Aorta (tissue), 5 donors: ENCODE results near the gene METRN. TPM values are rescaled to one million over a fixed set of nuclear protein-coding genes. Genes with fewer than 3 reads are reported as not detected.

Experiments used
- ATAC-seq: fragments of 200-7000 bp; cut with Tn5 transposase; one replicate; pipeline ENCODE4 v1.9.1; 2022; ENCODE audit warnings: moderate library complexity; ENCODE audit not compliant: low FRiP score
- DNase-seq, 2 donors: peaks; one replicate each; pipeline ENCODE4 v3.0.0-alpha.2; 2020
- H3K27ac ChIP-seq, 2 donors: one replicate each; pipeline ENCODE4 v1.5.1; 2013; ENCODE audit warnings: low read length in 2 of 2, mild to moderate bottlenecking in 2 of 2, moderate library complexity in 2 of 2, control low read depth in 1 of 2, inconsistent platforms in 1 of 2, low read depth in 1 of 2
- H3K27me3 ChIP-seq, 2 donors: one replicate each; pipeline ENCODE4 v1.6.1; 2013; ENCODE audit warnings: control low read depth in 1 of 2, low read length in 1 of 2, mild to moderate bottlenecking in 1 of 2, moderate library complexity in 1 of 2; ENCODE audit not compliant: insufficient read depth in 2 of 2, control insufficient read depth in 1 of 2
- H3K36me3 ChIP-seq, 2 donors: one replicate each; pipeline ENCODE4 v1.6.1; 2013; ENCODE audit warnings: control low read depth in 1 of 2, low read length in 1 of 2, mild to moderate bottlenecking in 1 of 2; ENCODE audit not compliant: insufficient read depth in 2 of 2, control insufficient read depth in 1 of 2
- H3K4me1 ChIP-seq, 2 donors: one replicate each; pipeline ENCODE4 v1.6.1; 2013; ENCODE audit warnings: low read length in 2 of 2, control low read depth in 1 of 2, mild to moderate bottlenecking in 1 of 2, moderate library complexity in 1 of 2; ENCODE audit not compliant: insufficient read depth in 2 of 2, control insufficient read depth in 1 of 2
- H3K4me3 ChIP-seq, 2 donors: one replicate each; pipeline ENCODE4 v1.5.1; 2013; ENCODE audit warnings: low read length in 2 of 2, control low read depth in 1 of 2, mild to moderate bottlenecking in 1 of 2
- H3K9me3 ChIP-seq: one replicate; pipeline ENCODE4 v1.6.1; 2013; ENCODE audit warnings: mild to moderate bottlenecking, low read length; ENCODE audit not compliant: control insufficient read depth
- WGBS, 2 donors: extraction: QIAGEN DNeasy Blood & Tissue Kit; methylation state at CpG; one replicate each; pipeline ENCODE4 v1.1.7; 2013; 5-methylcytosine and 5-hydroxymethylcytosine counted together
- intact Hi-C, 2 donors: fragments of 100-400 bp; cut with DNase I; formaldehyde crosslinking; loops; one replicate each; pipeline versions ENCODE4 v1.14.2 to v1.15.0; 2022
- polyA plus RNA-seq, 2 donors: library from polyadenylated mRNA; stranded (reverse); fragments of 200-250 nt; gene quantifications; one replicate each; pipeline ENCODE4 v1.2.3, GENCODE V29; 2013
- total RNA-seq, 2 donors: library from RNA; stranded (reverse); fragmentation: NEBNext Ultra II Directional; extraction: Animal tissue kit (Norgen Biotek cat#: 25700); gene quantifications; one replicate each; pipeline ENCODE4 v1.2.1, GENCODE V29; 2021
- donor health status: healthy with polysubstance abuse.
- donor health status: Bipolar disorder and iron deficiency.
- donor health status: DM: no; HTN: no; CAD: no.
- donor health status: DM: no; HTN: no; CAD: no.
- donor health status: DM: yes; HTN: yes; CAD: no.

The METRN gene
- total and polyA plus RNA-seq, 4 donors: 22.7 to 61.3 (median 26.7) TPM

DNA sequence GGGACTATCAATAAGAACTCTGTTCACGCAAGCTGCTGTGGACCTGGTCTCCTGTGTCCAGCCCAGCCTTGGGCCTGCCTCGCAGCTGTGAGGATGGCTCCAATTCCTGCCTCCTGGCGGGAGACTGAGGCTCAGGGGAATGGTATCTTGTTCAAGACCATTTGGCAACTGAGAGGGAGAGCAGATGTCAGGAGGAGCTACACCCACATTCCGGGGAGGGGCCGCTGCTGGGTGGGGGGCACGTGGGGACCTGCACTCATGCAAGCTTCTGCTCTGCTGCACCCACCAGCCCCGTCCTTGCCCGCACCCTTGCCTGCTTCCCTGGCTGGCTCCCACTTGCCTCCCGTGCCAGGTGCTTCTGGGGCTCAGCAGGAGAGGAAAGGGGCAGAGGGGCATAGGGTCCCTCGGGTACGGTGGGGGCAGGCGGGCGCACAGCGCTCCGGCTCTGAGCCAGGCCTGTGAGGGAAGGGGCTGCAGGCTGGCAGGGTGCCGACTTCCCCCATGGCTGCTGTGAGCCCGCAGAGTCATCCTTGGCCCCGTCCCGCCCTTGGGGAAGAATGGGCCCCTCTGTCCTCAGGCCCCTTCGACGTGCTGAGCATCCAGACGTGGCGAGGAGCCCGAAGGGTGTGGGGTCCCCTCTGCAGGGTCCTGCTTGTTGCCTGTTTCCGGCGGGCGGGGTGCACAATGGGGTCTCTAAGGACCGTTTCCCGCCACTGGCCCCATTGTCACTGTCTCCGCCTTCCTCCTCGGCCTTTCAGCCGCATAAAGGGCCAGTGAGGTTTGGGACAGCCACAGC is 2.7 kb downstream of the METRN start:
- Histone ChIP-seq H3K27me3 (no peaks in the 10 kb centered on the region), H3K4me3 (no peak overlapping the region), H3K4me1 (no peaks in the 10 kb centered on the region), H3K9me3 (no peaks in the 10 kb centered on the region), H3K36me3 (no peaks in the 10 kb centered on the region), H3K27ac (no peak overlapping the region)
- DNase-seq: no peak
- intact Hi-C loops: loop anchor here in 1 of 2 donors (10.0 kb wide), 1 partner anchor 257 kb away; the partner anchor contains the start of gene LMF1
- WGBS, 2 donors: 87% methylated on average over 27 to 32 of the region's 32 CpGs
- ATAC-seq: no peak

DNA sequence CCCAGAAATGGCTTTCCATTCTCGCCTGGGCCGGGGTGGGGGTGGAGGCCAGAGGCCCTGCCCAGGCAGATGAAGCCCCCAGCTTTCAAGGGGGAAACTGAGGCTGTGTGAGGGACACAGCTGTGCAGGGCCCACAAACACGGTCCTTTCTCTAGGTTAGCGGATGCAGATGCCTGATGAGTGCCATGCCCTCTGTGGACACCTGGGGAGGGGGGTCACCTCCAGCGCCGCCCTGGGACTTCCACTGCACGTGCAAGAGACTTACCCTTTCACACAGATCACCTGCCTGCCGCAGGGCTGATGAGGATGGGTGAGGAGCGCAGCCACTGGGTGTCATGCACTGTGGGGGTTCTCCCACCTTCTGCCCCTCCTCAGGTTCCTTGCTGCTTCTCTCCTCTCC is 3.5 kb downstream of the METRN start:
- H3K4me3 ChIP-seq: no peak overlapping the region
- no peaks in the 10 kb centered on the region for H3K27me3 ChIP-seq
- H3K27ac ChIP-seq: no peak overlapping the region
- H3K4me1 ChIP-seq: no peaks in the 10 kb centered on the region
- intact Hi-C loops: loop anchor here in 1 of 2 donors (10.0 kb wide), 1 partner anchor 256 kb away; the partner anchor contains the start of gene LMF1
- DNase-seq: no peak
- no peaks in the 10 kb centered on the region for H3K9me3 ChIP-seq
- no peak for ATAC-seq
- H3K36me3 ChIP-seq: no peaks in the 10 kb centered on the region
- 94 to 97% methylated on average over 9 of the region's 9 CpGs for WGBS, 2 donors

DNA sequence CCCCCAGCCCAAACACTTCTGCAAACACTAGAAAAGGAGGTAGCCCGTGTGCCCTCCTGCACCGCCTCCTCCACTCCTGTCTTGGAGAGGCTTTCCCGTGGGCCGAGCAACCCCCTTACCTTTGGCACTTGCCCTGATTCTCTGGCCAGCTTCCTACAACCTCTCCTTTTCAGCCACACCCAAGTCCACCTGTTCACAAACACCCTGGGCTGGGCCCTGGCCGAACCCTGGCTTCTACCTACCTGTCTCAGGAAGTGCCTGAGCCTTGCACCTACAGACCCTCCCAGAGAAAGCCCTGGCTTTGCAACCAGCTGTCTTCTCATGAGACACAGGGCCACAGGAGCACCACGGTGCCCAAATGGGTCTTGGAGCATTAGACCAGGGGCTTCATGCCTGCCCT is 4.0 kb downstream of the METRN start:
- no peaks in the 10 kb centered on the region for H3K27me3 ChIP-seq
- H3K36me3 ChIP-seq: no peaks in the 10 kb centered on the region
- H3K4me1 ChIP-seq: no peaks in the 10 kb centered on the region
- intact Hi-C loops: loop anchor here in 1 of 2 donors (10.0 kb wide), 1 partner anchor 256 kb away; the partner anchor contains the start of gene LMF1
- no peaks in the 10 kb centered on the region for H3K9me3 ChIP-seq
- WGBS, 2 donors: 84 to 95% methylated on average over 6 of the region's 6 CpGs
- DNase-seq (no peak), ATAC-seq (no peak)
- no peak overlapping the region for H3K4me3 ChIP-seq
- H3K27ac ChIP-seq: no peak overlapping the region

DNA sequence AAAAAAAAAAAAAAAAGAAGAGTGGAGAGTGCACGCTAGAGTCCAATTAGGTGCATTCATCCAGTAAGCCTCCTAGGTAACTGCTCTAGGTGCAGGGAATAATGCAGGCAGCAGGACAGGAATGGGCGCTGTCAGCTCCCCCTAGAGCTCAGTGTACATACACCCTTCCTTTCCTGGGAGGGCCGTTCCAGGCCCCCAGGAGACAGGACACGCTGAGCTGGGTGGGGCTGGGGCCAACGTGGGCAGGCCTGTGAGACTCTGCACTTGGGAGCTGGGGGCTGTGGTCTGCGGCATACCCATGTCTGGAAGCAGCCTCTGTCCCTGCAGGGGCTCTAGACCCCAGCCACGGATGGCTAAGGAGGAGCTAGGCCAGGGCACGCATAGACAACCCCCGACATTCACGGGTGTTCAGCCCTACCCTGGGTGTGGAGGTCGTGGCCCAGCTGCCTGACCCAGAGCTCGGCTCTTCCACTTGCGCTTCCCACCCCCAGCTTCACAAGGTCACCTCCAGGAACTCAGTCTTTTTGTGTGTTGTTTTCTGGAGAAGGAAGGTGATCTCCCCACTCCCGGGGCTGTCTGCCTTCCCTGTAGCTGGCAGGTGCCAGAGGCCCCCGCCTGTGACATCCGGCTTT is 5.0 kb downstream of the METRN start:
- H3K27me3 ChIP-seq: no peaks in the 10 kb centered on the region
- H3K27ac ChIP-seq: no peak overlapping the region
- H3K9me3 ChIP-seq: no peaks in the 10 kb centered on the region
- no peak overlapping the region for H3K4me3 ChIP-seq
- WGBS, 2 donors: 16 to 21% methylated on average over 16 of the region's 16 CpGs
- intact Hi-C loops: loop anchor here in 1 of 2 donors (2.0 to 10.0 kb wide), 2 partner anchors 21 to 255 kb away; partner anchors contain the start of genes CIAO3 and LMF1
- no peaks in the 10 kb centered on the region for H3K36me3 ChIP-seq
- no peak for ATAC-seq
- no peaks in the 10 kb centered on the region for H3K4me1 ChIP-seq
- DNase-seq: no peak

- ATAC-seq: peak; percentile 2
- DNase-seq: no peak
- Histone ChIP-seq H3K4me3 (peak overlapping the region; percentile 60 to 68), H3K27ac (peak overlapping the region in 1 of 2 donors; percentile 48), H3K36me3 (no peaks in the 10 kb centered on the region), H3K4me1 (no peaks in the 10 kb centered on the region), H3K9me3 (no peaks in the 10 kb centered on the region), H3K27me3 (no peaks in the 10 kb centered on the region)
- intact Hi-C loops: loop anchor here in 1 of 2 donors (2.0 kb wide), 1 partner anchor 20 kb away; the partner anchor contains the start of gene CIAO3
- WGBS, 2 donors: 0% methylated on average over 38 of the region's 38 CpGs
Measured at GRCh38 chr16:720447-720989, 5.6 kb downstream of the METRN start.

GRCh38 chr16:720990-721764 is 6.3 kb downstream of the METRN start, which contains the start of gene ANTKMT:
Gene ANTKMT (plus strand): TSS chr16:721146. CDS start chr16:721275, 129 bp downstream.
- H3K27ac ChIP-seq: peak within 1 kb of the TSS in 1 of 2 donors; percentile 48
- H3K27me3 ChIP-seq: no peaks in the 10 kb centered on the region
- DNase-seq: peak; percentile 80 to 92
- H3K9me3 ChIP-seq: no peaks in the 10 kb centered on the region
- H3K36me3 ChIP-seq: no peaks in the 10 kb centered on the region
- peak; percentile 80 for ATAC-seq
- no peaks in the 10 kb centered on the region for H3K4me1 ChIP-seq
- peak within 1 kb of the TSS; percentile 60 to 68 for H3K4me3 ChIP-seq
- 7% methylated on average over 80 to 106 of the region's 106 CpGs for WGBS, 2 donors
- intact Hi-C loops: loop anchor here in 1 of 2 donors (2.0 kb wide), 1 partner anchor 20 kb away; the partner anchor contains the start of gene CIAO3

DNA sequence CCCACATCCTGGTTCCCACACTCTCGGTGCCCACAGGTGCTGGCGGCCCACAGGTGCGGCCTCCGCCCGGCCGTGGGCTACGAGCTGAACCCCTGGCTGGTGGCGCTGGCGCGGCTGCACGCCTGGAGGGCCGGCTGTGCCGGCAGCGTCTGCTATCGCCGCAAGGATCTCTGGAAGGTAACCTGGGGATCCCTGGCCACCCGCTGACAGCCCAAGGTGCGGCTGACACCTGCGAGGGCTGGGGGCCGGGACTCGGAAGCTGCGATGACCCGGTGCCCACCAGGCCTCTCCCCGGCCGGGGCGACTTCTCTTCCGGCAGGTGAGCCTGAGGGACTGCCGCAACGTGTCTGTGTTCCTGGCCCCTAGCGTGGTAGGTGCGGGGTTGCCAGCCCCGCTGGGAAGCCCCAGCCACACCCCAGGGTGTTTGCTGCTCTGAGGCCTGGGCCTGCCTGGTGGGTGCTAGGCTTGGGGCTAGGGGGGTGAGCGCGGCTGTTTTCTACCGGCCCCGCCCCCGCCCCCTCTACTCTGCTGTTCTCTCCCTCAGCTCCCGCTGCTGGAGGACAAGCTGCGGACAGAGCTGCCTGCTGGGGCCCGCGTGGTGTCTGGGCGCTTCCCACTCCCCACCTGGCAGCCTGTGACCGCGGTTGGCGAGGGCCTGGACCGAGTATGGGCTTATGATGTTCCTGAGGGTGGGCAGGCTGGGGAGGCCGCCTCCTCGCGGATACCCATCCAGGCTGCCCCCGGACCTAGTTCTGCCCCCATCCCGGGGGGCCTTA is 7.0 kb downstream of the METRN start:
- ATAC-seq (no peak), DNase-seq (no peak)
- Histone ChIP-seq H3K27ac (no peak overlapping the region), H3K4me1 (no peaks in the 10 kb centered on the region), H3K36me3 (no peaks in the 10 kb centered on the region), H3K27me3 (no peaks in the 10 kb centered on the region), H3K9me3 (no peaks in the 10 kb centered on the region), H3K4me3 (no peak overlapping the region)
- intact Hi-C loops: loop anchor here in 1 of 2 donors (2.0 kb wide), 1 partner anchor 19 kb away; the partner anchor contains the start of gene CIAO3
- WGBS, 2 donors: 88 to 89% methylated on average over 50 to 51 of the region's 51 CpGs
